Measurements from ENCODE around the gene AMACR. TPM values are rescaled to one million over a fixed set of nuclear protein-coding genes. Genes with fewer than 3 reads are reported as not detected.

AMACR gene
- total and polyA plus RNA-seq, 10 of the 15 experiments (the other 5 are each of a cell fraction or from before 2014, with no cell fraction given): 2.6 to 20.4 (median 10.4) TPM

- H3K27ac ChIP-seq (ENCODE audit: control insufficient read depth, insufficient read depth): no peak overlapping the region
- ChIA-PET SMC1A (ENCODE audit: uncharacterized antibody, unreplicated experiment) (interaction anchor here (0.7 kb wide), 1 partner anchor 548 kb away, joined by 3 read pairs; no protein-coding TSS in a partner anchor), POLR2A (no interaction called here), RAD21 (ENCODE audit: unreplicated experiment) (no interaction called here), CTCF (no interaction called here)
- peaks cover 0 to 5% of the 10 kb centered on the region in 2 experiments; a peak in 2 of 4 replicates for H3K36me3 ChIP-seq (ENCODE audit: control insufficient read depth in 2 of 2, insufficient read depth in 2 of 2, low read length in 1 of 2)
- H3K4me2 ChIP-seq (ENCODE audit: control insufficient read depth, insufficient read depth): no peak overlapping the region
- H4K20me1 ChIP-seq (ENCODE audit: control insufficient read depth, insufficient read depth): no peaks in the 10 kb centered on the region
- in situ Hi-C loops (cut with MboI) (no loop called here), intact Hi-C loops (cut with micrococcal nuclease; ENCODE audit: unreplicated experiment) (no loop called here)
- ATAC-seq (no peak), DNase-seq (ENCODE audit: low read depth, low spot score) (no peak), FAIRE-seq (no peak)
- H3K79me2 ChIP-seq (ENCODE audit: control insufficient read depth, insufficient read depth, low read length): no peaks in the 10 kb centered on the region
- peaks cover 4% of the 10 kb centered on the region; the same call in 1 of the 2 replicates for H3K4me1 ChIP-seq (ENCODE audit: control insufficient read depth, insufficient read depth, low read length)
- BruUV-seq (replicated peaks): no TSS peak
- no peak overlapping the region for H3K9ac ChIP-seq (ENCODE audit: control insufficient read depth, insufficient read depth, low read length)
- no peaks in the 10 kb centered on the region; the same call in 2 of the 3 replicates for H3K9me3 ChIP-seq (replicated peaks; ENCODE audit: control insufficient read depth, insufficient read depth, low read length)
- H3K4me3 ChIP-seq: no peak overlapping the region
- H2AFZ ChIP-seq (ENCODE audit: control insufficient read depth, low read depth, low read length): no peak overlapping the region
- no peaks in the 10 kb centered on the region for H3K27me3 ChIP-seq (replicated peaks in 1 of 2; ENCODE audit: control insufficient read depth in 2 of 2, insufficient read depth in 2 of 2, low read length in 1 of 2)
- WGBS (ENCODE audit: insufficient coverage, insufficient replicate concordance, low lambda C conversion rate, missing lambda C conversion rate): 78% methylated on average over 2 of the region's 2 CpGs
- TF ChIP-seq MLLT1 (IDR thresholded peaks at IDR 0.05) (no peak), TCF12 (IDR thresholded peaks at IDR 0.05; ENCODE audit: low read depth, low read length) (no peak), TCF7 (IDR thresholded peaks at IDR 0.05; ENCODE audit: borderline replicate concordance) (no peak), SUZ12 (IDR thresholded peaks at IDR 0.05; ENCODE audit: unreplicated experiment) (no peak), KDM1A (IDR thresholded peaks at IDR 0.05; ENCODE audit: borderline replicate concordance) (no peak), SKIL (IDR thresholded peaks at IDR 0.05; ENCODE audit: low read depth, poor library complexity, severe bottlenecking) (no peak), NBN (IDR thresholded peaks at IDR 0.05) (no peak)
- TF ChIP-seq, protein P1, sequence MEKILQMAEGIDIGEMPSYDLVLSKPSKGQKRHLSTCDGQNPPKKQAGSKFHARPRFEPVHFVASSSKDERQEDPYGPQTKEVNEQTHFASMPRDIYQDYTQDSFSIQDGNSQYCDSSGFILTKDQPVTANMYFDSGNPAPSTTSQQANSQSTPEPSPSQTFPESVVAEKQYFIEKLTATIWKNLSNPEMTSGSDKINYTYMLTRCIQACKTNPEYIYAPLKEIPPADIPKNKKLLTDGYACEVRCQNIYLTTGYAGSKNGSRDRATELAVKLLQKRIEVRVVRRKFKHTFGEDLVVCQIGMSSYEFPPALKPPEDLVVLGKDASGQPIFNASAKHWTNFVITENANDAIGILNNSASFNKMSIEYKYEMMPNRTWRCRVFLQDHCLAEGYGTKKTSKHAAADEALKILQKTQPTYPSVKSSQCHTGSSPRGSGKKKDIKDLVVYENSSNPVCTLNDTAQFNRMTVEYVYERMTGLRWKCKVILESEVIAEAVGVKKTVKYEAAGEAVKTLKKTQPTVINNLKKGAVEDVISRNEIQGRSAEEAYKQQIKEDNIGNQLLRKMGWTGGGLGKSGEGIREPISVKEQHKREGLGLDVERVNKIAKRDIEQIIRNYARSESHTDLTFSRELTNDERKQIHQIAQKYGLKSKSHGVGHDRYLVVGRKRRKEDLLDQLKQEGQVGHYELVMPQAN (conservative IDR thresholded peaks at IDR 0.05): no peak
- TF ChIP-seq, protein P2, sequence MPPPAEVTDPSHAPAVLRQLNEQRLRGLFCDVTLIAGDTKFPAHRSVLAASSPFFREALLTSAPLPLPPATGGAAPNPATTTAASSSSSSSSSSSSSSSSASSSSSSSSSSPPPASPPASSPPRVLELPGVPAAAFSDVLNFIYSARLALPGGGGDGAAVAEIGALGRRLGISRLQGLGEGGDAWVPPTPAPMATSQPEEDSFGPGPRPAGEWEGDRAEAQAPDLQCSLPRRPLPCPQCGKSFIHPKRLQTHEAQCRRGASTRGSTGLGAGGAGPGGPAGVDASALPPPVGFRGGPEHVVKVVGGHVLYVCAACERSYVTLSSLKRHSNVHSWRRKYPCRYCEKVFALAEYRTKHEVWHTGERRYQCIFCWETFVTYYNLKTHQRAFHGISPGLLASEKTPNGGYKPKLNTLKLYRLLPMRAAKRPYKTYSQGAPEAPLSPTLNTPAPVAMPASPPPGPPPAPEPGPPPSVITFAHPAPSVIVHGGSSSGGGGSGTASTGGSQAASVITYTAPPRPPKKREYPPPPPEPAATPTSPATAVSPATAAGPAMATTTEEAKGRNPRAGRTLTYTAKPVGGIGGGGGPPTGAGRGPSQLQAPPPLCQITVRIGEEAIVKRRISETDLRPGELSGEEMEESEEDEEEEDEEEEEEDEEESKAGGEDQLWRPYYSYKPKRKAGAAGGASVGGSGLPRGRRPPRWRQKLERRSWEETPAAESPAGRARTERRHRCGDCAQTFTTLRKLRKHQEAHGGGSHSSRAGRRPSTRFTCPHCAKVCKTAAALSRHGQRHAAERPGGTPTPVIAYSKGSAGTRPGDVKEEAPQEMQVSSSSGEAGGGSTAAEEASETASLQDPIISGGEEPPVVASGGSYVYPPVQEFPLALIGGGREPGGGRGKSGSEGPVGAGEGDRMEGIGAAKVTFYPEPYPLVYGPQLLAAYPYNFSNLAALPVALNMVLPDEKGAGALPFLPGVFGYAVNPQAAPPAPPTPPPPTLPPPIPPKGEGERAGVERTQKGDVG (CRISPR knock-in tag; IDR thresholded peaks at IDR 0.05): no peak
Observed at GRCh38 chr5:33992864-33993263, 15.0 kb downstream of the AMACR start.

All from GM12878 (cell line).